GM08714 (cell line): ENCODE data around the gene DOCK10.

Experiments
- H3K4me3 ChIP-seq: fragments of 200-500 bp; sonication (Bioruptor generic); 2 replicates; pipeline ENCODE4 v1.5.1; 2014; ENCODE audit warnings: mild to moderate bottlenecking, low read length, inconsistent platforms
- ZNF274 ChIP-seq: IDR thresholded peaks from 2 replicates; pipeline ENCODE4 v1.6.1; 2012; ENCODE audit warnings: mild to moderate bottlenecking, low read depth, low read length

The DOCK10 gene

DNA sequence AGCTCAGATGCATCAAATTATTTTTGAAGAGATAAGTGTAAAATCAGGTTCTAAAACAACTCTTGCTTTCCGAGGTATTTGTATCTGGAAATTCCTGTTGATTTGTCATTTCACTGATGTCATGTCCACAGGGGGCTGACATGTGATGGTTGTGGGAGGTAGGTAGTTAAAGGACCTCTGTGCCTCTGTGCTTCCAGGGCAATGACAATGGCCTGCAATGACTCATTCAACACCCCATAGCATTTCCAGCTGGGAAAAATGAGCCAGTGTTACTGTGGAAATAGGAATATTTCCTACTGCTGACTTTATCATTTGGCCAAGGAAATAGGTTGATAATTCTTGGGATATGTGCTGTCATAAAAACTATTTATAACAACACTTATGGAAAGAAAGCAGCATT is 239.9 kb downstream of the DOCK10 start:
- TF ChIP-seq ZNF274, result no peak
- H3K4me3 ChIP-seq, result no peak overlapping the region

DNA sequence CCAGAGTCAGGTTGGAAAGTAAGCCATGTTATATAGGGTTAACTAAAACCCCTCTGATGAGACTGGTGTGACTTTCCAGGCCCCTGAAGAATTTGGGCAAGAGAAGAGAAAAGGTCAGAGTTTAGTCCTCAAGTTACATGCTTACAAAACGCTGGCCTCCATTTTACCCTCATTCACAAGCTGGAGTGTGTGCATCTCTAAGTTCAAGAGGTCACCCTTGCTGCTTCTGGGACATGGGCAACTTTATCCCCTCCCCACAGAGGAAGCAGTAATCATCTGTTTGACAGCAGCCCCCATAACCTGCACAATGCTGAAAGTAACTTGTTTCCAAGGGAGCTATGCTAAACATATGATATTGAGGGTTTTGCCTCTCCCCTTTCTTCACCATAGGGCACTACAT is 240.9 kb downstream of the DOCK10 start:
- no peak for TF ChIP-seq ZNF274
- no peak overlapping the region for H3K4me3 ChIP-seq

DNA sequence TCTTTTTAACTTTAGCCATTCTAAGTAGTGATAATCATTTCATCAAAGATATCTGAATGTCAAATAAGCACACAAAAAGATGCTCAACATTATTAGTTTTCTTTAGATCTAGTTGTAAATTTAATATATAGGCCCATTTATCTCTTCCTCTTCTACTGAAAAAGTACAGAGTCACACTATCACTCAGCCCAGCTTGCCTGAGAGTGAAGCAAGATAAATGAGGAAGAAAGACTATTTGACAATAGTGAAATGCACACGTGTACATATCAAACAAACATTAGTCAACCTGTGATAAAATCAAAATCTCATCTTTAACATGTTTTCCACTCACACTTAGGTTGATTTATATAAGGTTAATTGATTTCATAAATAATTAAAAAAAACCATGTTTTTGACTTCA is 242.6 kb downstream of the DOCK10 start:
- no peak for TF ChIP-seq ZNF274
- H3K4me3 ChIP-seq, result no peak overlapping the region

DNA sequence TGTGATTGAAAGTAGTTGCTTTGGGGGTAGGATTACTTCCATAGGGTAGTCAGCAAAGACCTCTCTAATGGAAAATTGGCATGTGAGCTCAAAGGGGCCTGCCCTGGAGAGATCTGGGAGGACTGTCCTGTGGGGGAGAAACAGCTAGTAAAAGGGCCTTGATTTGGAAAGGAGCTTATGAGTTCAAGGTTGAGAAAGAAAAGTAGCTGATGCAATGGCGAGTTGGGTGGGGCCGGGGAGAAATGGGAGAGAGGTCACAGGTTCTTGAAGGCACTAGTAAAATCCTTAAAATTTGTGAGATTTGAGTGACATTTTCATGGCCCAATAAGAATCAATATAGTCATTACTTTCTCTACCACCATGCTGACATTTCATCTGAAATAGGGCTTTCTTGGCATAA is 244.1 kb downstream of the DOCK10 start:
- no peak for TF ChIP-seq ZNF274

DNA sequence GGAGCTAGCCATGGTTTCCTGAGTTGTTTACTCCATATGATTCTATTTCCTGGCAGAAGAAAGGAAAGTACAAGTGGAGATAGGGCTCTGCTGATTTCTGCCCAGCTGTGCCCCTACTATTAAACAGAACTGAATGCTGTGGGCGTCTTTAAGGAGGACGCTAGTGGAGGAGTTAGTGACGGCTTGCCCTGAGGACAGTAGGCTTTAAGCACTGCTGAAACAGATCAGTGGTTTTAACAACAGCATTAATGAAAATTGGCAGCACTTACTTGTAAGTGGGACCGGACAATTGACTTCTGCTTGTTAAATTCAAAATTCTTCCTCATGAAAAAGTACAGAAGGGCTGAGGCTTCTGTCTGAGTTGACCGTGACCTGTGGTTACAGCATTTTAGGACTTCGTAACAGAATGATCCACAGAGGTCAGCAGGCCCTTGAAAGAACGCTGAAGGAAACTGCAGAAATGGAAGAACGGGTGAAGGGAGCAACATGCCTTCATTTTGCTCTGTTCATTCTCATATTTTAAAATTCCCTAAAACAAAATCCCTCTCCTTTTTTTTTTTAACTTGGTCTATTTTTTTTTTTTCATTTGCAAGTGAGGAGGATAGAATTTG is 245.5 kb downstream of the DOCK10 start:
- TF ChIP-seq ZNF274, result no peak

More for the DNA sequence above, 244.1 kb downstream of the DOCK10 start:
- H3K4me3 ChIP-seq, result no peak overlapping the region

DNA sequence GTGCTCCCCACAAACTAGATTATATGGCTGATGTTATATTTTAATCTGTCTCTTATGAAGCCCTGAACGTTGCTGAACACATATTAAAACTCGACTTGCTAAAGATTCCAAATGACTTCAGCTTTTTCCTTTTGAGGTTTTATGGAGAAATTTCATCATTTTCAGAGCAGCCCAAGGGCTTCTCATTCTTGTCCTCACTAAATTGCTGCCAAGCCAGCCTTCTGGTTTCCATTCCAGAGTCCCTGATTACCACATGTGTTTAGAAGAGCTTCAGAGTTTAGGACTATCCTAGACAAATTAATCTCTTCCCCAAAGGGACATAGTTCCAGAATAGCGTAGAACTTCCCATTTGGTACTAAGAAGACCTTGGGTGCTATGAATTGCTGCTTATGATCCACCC is 248.3 kb downstream of the DOCK10 start:
- TF ChIP-seq ZNF274, result no peak
- H3K4me3 ChIP-seq, result no peak overlapping the region

More for the DNA sequence above, 245.5 kb downstream of the DOCK10 start:
- H3K4me3 ChIP-seq, result no peak overlapping the region

DNA sequence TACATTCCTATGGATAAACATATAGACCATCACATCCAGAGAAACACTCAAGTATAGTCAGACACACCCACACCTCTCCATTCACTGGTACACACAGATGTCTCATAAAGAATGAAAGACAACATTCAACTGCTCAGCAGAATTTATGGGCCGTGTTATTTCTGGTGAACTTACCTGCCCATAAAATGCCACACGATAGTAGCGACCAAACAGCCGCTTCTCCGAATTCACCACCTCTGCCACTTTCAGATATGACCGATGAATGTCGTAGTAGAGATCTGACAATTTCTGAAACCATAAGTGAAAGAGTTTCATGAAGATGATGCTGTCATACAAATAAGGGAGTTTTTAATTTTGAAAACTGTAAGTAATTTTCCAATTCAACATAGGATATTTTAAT is 255.4 kb downstream of the DOCK10 start:
- H3K4me3 ChIP-seq, result no peak overlapping the region
- TF ChIP-seq ZNF274, result no peak

DNA sequence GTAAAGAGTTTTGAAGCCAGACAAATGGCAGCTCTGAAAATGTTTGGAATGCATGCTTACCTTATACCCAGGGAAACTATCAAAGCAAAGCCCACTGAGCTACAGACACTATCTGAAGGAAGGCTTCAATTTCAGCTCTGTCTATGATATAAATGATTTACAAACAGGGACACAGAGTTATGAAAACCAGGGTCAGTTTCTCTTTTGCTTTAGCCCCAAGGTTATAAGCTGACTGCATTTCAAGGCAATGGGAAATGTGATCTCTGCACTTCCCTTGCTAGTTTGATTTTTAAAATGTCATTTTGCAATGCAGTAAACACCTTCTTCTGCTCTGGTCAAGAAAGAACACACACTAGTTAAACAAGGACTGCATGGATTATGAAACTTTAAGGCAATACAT is 260.9 kb downstream of the DOCK10 start:
- TF ChIP-seq ZNF274, result no peak
- no peak overlapping the region for H3K4me3 ChIP-seq

DNA sequence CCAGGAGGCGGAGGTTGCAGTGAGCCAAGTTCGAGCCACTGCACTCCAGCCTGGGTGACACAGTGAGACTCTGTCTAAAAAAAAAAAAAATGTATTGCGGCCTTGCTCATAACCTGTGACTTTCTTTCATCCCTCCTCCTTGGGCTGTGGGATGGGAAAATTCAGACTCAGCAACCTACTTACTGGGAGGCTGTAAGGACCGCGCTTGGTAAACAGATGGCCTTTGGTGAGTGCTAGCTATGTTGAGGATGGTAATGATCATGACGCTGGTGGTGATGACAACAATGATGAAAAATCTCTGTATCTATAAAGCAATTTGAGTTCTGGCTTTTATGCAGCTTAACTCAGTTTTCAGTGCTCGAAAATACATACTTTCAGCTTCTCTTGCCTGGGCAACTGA is 261.4 kb downstream of the DOCK10 start:
- no peak overlapping the region for H3K4me3 ChIP-seq
- TF ChIP-seq ZNF274, result no peak

DNA sequence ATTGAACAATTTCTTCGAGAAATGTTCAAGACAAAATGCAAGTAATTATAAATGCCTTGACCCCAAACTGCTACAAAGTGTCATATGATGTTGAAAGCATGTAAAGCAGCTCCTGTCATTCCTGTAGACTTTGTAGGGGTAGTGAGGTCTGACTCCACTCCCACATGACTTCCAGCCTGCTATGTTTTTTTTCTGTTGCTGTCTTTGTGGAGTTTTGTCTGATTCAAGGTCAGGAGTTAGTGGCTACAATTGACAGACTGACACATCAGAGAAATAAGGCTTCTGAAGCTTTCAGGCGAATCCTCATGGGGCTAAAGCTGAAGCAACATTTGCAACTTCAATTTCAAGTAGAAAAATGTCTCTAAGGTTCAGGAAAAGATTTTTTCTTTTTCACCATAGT is 262.2 kb downstream of the DOCK10 start:
- no peak for TF ChIP-seq ZNF274
- no peak overlapping the region for H3K4me3 ChIP-seq

DNA sequence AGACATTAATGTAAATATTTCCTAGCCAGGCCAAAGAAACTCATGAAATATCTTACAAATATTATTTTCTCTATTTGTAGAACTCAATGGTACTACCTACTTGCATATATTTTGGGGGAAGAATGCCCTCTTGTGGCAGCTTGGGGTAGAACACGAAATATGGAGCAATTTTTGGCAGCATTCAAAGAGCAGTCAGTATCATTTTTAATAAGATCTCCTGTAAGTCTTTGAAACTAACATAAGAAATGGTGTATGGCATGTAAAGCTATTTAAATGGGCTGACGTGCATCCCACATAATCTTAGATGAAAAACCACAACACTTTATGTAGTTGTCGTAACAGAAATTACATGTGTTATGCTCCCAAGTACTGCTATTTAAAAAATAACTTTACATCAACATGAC is 263.8 kb downstream of the DOCK10 start:
- TF ChIP-seq ZNF274, result no peak
- no peak overlapping the region for H3K4me3 ChIP-seq

DNA sequence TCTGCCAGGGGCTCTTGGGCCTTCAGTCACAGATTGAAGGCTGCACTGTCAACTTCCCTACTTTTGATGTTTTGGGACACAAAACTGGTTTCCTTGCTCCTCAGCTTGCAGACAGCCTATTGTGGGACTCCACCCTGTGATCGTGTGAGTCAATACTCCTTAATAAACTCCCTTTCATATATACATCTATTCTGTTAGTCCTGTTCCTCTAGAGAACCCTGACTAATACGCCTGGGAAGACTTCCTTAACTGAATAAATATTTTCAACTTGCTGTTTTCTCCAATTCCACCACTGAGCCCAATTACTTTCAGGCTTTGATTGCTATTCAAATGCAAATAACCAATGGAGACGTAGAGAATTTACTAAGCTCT is 264.7 kb downstream of the DOCK10 start:
- H3K4me3 ChIP-seq, result no peak overlapping the region
- TF ChIP-seq ZNF274, result no peak

DNA sequence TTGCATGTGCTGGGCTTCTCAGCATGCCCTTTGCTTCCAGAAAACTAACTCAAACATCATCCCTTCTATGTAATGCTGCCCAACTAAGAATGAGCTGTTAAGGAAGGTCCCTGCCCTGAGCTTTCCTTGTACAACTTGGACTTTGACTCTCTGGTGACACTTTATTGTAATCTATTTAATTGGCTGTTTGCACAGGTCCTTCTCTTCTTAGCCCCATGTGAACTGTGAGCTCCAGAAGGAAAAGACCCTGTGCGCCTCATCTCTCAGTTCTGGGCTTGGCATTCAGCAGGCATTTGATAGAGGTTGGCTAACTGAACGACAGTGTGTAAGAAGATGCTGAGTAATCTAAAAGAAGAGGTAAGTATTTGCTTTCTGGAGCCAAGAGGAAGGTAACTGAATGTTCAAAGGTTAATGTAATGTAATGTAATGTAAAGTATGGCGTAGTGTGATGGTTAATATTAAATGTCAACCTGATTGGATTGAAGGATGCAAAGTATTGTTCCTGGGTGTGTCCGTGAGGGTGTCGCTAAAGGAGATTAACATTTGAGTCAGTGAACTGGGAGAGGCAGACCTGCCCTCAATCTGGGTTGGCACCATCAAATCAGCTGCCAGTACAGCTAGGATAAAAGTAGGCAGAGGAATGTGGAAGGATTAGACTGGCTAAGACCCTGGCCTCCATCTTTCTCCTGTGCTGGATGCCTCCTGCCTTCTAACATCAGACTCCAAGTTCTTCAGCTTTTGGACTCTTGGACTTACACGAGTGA is 265.3 kb downstream of the DOCK10 start:
- no peak for TF ChIP-seq ZNF274
- H3K4me3 ChIP-seq, result no peak overlapping the region

DNA sequence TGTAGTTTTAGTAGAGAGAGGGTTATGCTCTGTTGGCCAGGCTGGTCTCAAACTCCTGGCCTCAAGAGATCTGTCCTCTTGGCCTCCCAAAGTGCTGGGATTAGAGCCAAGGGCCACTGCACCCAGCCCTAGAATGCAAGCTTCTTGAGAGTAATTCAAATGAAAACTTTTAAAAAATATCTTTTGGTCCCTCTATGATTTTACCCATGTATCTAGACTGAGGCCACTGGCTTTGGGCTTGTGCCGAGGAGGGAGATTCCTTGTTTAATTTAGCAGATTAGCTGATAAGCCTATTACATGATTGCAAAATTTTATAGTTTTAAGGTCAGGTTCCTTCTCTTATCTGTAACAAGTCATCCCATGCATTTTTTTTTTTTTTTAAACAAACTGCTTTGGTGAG is 266.6 kb downstream of the DOCK10 start:
- no peak overlapping the region for H3K4me3 ChIP-seq
- TF ChIP-seq ZNF274, result no peak

DNA sequence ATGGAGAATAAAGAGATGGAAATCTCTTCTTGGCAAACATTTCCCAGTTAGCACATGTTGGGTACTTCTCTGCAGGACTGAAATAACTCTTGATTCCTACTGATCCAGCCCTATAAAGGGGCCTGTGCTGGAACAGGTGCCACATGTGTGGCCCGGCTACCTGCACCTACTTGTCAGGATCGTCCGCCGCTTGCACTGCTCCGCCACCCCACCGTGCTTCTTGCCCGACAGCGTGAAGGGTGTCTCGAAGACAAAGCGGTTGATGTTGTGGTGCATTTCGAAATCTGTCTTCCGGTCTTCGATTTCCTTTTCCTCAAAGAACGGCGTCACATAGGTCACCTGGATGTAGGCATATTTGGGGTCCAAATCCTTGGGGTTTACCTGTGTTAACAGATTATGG is 267.5 kb downstream of the DOCK10 start:
- no peak overlapping the region for H3K4me3 ChIP-seq
- no peak for TF ChIP-seq ZNF274

DNA sequence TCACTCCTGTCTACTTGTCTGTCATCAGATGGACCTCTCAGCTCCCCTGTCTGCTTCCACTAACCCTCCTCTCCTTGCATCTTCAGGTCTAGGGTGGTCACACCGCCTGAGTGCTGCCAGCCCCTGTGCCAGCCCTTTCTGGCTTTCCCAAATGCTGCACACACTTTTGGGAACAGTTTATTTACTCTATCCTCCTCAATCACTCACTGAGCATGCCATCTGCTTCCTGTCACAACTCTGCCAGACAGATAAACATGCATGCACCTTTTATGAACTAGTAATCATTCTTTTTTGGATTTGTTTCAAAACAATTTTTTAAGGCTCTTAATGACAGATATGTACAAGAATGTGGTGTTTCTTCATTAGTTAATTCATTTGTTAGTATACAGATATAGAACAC is 269.8 kb downstream of the DOCK10 start:
- no peak overlapping the region for H3K4me3 ChIP-seq
- TF ChIP-seq ZNF274, result no peak

DNA sequence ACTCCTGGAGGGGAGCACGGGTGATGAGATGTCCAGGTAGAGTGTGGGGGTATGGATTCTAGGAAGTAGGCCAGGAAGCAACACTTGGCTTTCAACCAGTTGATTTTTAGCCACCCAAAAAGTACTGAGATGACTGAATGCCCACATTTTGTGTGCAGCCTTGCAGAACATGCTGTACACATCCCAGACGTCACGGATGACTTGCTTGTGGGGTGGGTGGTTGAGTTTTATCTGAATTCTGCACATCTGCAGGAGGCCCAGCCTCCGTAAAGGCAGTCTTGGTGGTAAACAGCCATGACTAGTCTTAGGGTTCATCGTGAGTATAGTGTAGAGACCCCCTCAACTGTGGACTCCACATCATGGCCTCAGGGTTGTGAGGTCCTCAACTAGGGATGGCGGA is 272.8 kb downstream of the DOCK10 start:
- no peak overlapping the region for H3K4me3 ChIP-seq
- no peak for TF ChIP-seq ZNF274
